ENCODE results near the gene KRT37.

DNA sequence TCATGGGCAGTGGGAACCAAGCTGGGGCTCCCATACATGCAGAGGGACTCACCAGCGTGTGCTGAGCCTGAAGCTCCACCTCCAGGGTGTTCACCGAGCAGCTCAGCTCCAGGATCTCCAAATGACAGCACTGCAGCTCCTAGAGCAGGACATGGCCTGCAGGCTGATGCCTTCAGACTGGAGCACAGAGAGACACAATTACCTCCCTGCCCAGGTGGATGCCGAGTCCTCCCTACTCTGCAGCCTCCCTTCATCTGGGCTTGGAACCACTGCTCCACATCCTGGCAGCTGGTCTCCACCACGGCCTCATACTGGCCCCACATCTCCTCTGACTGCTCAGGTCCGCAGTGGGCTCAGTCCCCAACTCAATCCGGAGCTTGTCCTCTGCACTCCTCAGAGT lies 24.6 kb upstream of the KRT37 start:
- TF ChIP-seq EZH2 (IDR thresholded peaks at IDR 0.05; ENCODE audit: borderline replicate concordance, low read length): no peak
- TF ChIP-seq, protein P1, sequence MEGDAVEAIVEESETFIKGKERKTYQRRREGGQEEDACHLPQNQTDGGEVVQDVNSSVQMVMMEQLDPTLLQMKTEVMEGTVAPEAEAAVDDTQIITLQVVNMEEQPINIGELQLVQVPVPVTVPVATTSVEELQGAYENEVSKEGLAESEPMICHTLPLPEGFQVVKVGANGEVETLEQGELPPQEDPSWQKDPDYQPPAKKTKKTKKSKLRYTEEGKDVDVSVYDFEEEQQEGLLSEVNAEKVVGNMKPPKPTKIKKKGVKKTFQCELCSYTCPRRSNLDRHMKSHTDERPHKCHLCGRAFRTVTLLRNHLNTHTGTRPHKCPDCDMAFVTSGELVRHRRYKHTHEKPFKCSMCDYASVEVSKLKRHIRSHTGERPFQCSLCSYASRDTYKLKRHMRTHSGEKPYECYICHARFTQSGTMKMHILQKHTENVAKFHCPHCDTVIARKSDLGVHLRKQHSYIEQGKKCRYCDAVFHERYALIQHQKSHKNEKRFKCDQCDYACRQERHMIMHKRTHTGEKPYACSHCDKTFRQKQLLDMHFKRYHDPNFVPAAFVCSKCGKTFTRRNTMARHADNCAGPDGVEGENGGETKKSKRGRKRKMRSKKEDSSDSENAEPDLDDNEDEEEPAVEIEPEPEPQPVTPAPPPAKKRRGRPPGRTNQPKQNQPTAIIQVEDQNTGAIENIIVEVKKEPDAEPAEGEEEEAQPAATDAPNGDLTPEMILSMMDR (IDR thresholded peaks at IDR 0.05; ENCODE audit: low read length): no peak
